H9 (cell line): ENCODE data around the gene CEMIP. TPM values are rescaled to one million over a fixed set of nuclear protein-coding genes. Genes with fewer than 3 reads are reported as not detected.

Experiments
- DNase-seq: peaks from one replicate; pipeline ENCODE4 v3.0.0-alpha.2; 2017
- H2AFZ ChIP-seq: one replicate; pipeline ENCODE4 v1.6.1; 2013; ENCODE audit warnings: mild to moderate bottlenecking, low read length, control low read depth, moderate library complexity
- H2AK5ac ChIP-seq: 2 replicates; pipeline ENCODE4 v1.6.1; 2013; ENCODE audit warnings: low read length, control low read depth, mixed read lengths; ENCODE audit not compliant: insufficient read length
- H2BK120ac ChIP-seq: one replicate; pipeline ENCODE4 v1.6.1; 2013; ENCODE audit warnings: low read depth, mild to moderate bottlenecking, low read length, control low read depth, inconsistent platforms; ENCODE audit not compliant: poor library complexity, severe bottlenecking
- H2BK12ac ChIP-seq: 2 replicates; pipeline ENCODE4 v1.6.1; 2013; ENCODE audit warnings: low read length, control low read depth, mixed read lengths, low read depth; ENCODE audit not compliant: insufficient read length
- H2BK15ac ChIP-seq: 2 replicates; pipeline ENCODE4 v1.6.1; 2013; ENCODE audit warnings: low read depth, low read length, control low read depth
- H2BK20ac ChIP-seq: one replicate; pipeline ENCODE4 v1.6.1; 2013; ENCODE audit warnings: low read depth, mild to moderate bottlenecking, low read length, control low read depth, inconsistent platforms; ENCODE audit not compliant: poor library complexity, severe bottlenecking
- H2BK5ac ChIP-seq: 2 replicates; pipeline ENCODE4 v1.6.1; 2013; ENCODE audit warnings: low read length, control low read depth, mixed read lengths; ENCODE audit not compliant: insufficient read length
- H3K14ac ChIP-seq: 2 replicates; pipeline ENCODE4 v1.6.1; 2013; ENCODE audit warnings: low read length, control low read depth; ENCODE audit not compliant: insufficient read depth
- H3K18ac ChIP-seq: 2 replicates; pipeline ENCODE4 v1.6.1; 2013; ENCODE audit warnings: low read depth, mild to moderate bottlenecking, mixed read lengths, low read length, control low read depth; ENCODE audit not compliant: insufficient read length
- H3K23ac ChIP-seq: 2 replicates; pipeline ENCODE4 v1.6.1; 2013; ENCODE audit warnings: low read length, control low read depth, mixed read lengths, low read depth; ENCODE audit not compliant: insufficient read length
- H3K23me2 ChIP-seq: 2 replicates; pipeline ENCODE4 v1.6.1; 2013; ENCODE audit warnings: low read depth, mild to moderate bottlenecking, mixed read lengths, low read length, control low read depth; ENCODE audit not compliant: insufficient read length, poor library complexity, severe bottlenecking
- H3K27ac ChIP-seq: 2 replicates; pipeline ENCODE4 v1.5.1; 2013; ENCODE audit warnings: low read length, control low read depth, mixed read lengths, low read depth; ENCODE audit not compliant: insufficient read length
- H3K27me3 ChIP-seq: 2 replicates; pipeline ENCODE4 v1.6.1; 2013; ENCODE audit warnings: low read length, control low read depth, inconsistent platforms; ENCODE audit not compliant: insufficient read depth
- H3K4ac ChIP-seq: 2 replicates; pipeline ENCODE4 v1.6.1; 2013; ENCODE audit warnings: low read depth, mild to moderate bottlenecking, control low read depth, inconsistent platforms, low read length, moderate library complexity
- H3K4me1 ChIP-seq: 2 replicates; pipeline ENCODE4 v1.6.1; 2013; ENCODE audit warnings: low read length, control low read depth, inconsistent platforms; ENCODE audit not compliant: insufficient read depth
- H3K4me2 ChIP-seq: 2 replicates; pipeline ENCODE4 v1.6.1; 2013; ENCODE audit warnings: low read length, control low read depth, mixed read lengths; ENCODE audit not compliant: insufficient read length, insufficient read depth
- H3K56ac ChIP-seq: 2 replicates; pipeline ENCODE4 v1.6.1; 2013; ENCODE audit warnings: low read depth, mild to moderate bottlenecking, mixed read lengths, low read length, control low read depth; ENCODE audit not compliant: insufficient read length
- H3K79me1 ChIP-seq: 2 replicates; pipeline ENCODE4 v1.6.1; 2013; ENCODE audit warnings: low read depth, mild to moderate bottlenecking, moderate library complexity, low read length, control low read depth, inconsistent platforms; ENCODE audit not compliant: insufficient read depth, poor library complexity, severe bottlenecking
- H3K79me2 ChIP-seq: 2 replicates; pipeline ENCODE4 v1.6.1; 2013; ENCODE audit warnings: low read length, control low read depth, inconsistent platforms; ENCODE audit not compliant: insufficient read depth
- H3K9ac ChIP-seq: 2 replicates; pipeline ENCODE4 v1.6.1; 2013; ENCODE audit warnings: low read length, control low read depth, mixed read lengths; ENCODE audit not compliant: insufficient read length; ENCODE audit errors: extremely low read depth
- H3K9me3 ChIP-seq: one replicate; pipeline ENCODE4 v1.6.1; 2013; ENCODE audit warnings: low read depth, low read length, inconsistent platforms; ENCODE audit not compliant: control insufficient read depth
- H3T11ph ChIP-seq: one replicate; pipeline ENCODE4 v1.6.1; 2013; ENCODE audit warnings: mild to moderate bottlenecking, low read length, control low read depth, inconsistent platforms
- H4K20me1 ChIP-seq: one replicate; pipeline ENCODE4 v1.6.1; 2013; ENCODE audit not compliant: control insufficient read depth, insufficient read length, insufficient read depth
- H4K5ac ChIP-seq: 2 replicates; pipeline ENCODE4 v1.6.1; 2013; ENCODE audit warnings: low read depth, mild to moderate bottlenecking, mixed read lengths, low read length, control low read depth; ENCODE audit not compliant: insufficient read length
- H4K8ac ChIP-seq: replicated peaks from 2 replicates; pipeline ENCODE4 v1.6.1; 2013; ENCODE audit warnings: low read length, control low read depth, mixed read lengths, low read depth; ENCODE audit not compliant: insufficient read length
- H4K91ac ChIP-seq: 2 replicates; pipeline ENCODE4 v1.6.1; 2013; ENCODE audit warnings: low read depth, mild to moderate bottlenecking, moderate library complexity, mixed read lengths, low read length, control low read depth; ENCODE audit not compliant: insufficient read length
- H3K27ac Mint-ChIP-seq, 3 experiments: 2 replicates in 2 of 3; 3 replicates in 1 of 3; pipeline ENCODE4 v1.8.0; 2020 to 2021; ENCODE audit warnings: mixed read lengths in 3 of 3, mild to moderate bottlenecking in 1 of 3, moderate library complexity in 1 of 3
- H3K27me3 Mint-ChIP-seq: 2 replicates; pipeline ENCODE4 v1.8.0; 2021; ENCODE audit warnings: low read depth, mild to moderate bottlenecking, moderate library complexity, mixed read lengths
- H3K36me3 Mint-ChIP-seq, 3 experiments: 2 replicates in 2 of 3; 3 replicates in 1 of 3; pipeline ENCODE4 v1.8.0; 2020 to 2021; ENCODE audit warnings: low read depth in 3 of 3, mixed read lengths in 3 of 3; ENCODE audit not compliant: insufficient read depth in 1 of 3
- H3K4me1 Mint-ChIP-seq, 2 experiments: 2 replicates each; pipeline ENCODE4 v1.8.0; 2020; ENCODE audit warnings: mixed read lengths in 2 of 2
- H3K4me3 Mint-ChIP-seq, 2 experiments: 2 replicates in 1 of 2; 3 replicates in 1 of 2; pipeline ENCODE4 v1.8.0; 2020 to 2021; ENCODE audit warnings: mild to moderate bottlenecking in 2 of 2, mixed read lengths in 2 of 2, moderate library complexity in 1 of 2
- H3K9me3 Mint-ChIP-seq, 2 experiments: 2 replicates in 1 of 2; 3 replicates in 1 of 2; pipeline ENCODE4 v1.8.0; 2020; ENCODE audit warnings: mild to moderate bottlenecking in 2 of 2, mixed read lengths in 2 of 2, moderate library complexity in 1 of 2
- CTCF ChIP-seq: fragments of 200-600 bp; sonication (generic); conservative IDR thresholded peaks from 3 replicates; pipeline ENCODE4 v1.8.0; 2021; ENCODE audit warnings: antibody characterized with exemption, mild to moderate bottlenecking
- WGBS: extraction: QIAGEN DNeasy Blood & Tissue Kit; methylation state at CpG from one replicate; pipeline ENCODE4 v1.1.7; 2013; ENCODE audit warnings: missing lambda C conversion rate, low lambda C conversion rate, mixed read lengths; ENCODE audit not compliant: insufficient read length; ENCODE audit errors: extremely low coverage; 5-methylcytosine and 5-hydroxymethylcytosine counted together
- total RNA-seq: library from RNA; stranded (reverse); gene quantifications from 2 replicates; pipeline ENCODE4 v1.2.1, GENCODE V29; 2021

Gene CEMIP
- total RNA-seq, 1 experiment from 2014 or later = 0.09 TPM

- H3K4me1 Mint-ChIP-seq = peaks cover 8 to 16% of the 10 kb centered on the region in 2 experiments
- H3K4me2 ChIP-seq = no peak overlapping the region
- no CpG with 5 or more reads among the region's 13 CpGs for WGBS
- no peak overlapping the region for H2AFZ ChIP-seq
- no peak overlapping the region for H2BK20ac ChIP-seq
- H2AK5ac ChIP-seq = no peak overlapping the region
- no peaks in the 10 kb centered on the region for H3K27me3 Mint-ChIP-seq
- no peaks in the 10 kb centered on the region for H3K27me3 ChIP-seq
- no peak for DNase-seq
- H3K27ac Mint-ChIP-seq = no peak overlapping the region
- H3K4me1 ChIP-seq = no peaks in the 10 kb centered on the region
- H4K91ac ChIP-seq = no peak overlapping the region
- H3K9ac ChIP-seq = no peak overlapping the region
- no peak overlapping the region for H3K4me3 Mint-ChIP-seq
- TF ChIP-seq CTCF = no peak
- no peak overlapping the region for H2BK12ac ChIP-seq
- H3K18ac ChIP-seq = no peak overlapping the region
- H2BK5ac ChIP-seq = no peak overlapping the region
- no peak overlapping the region for H3K23ac ChIP-seq
- no peaks in the 10 kb centered on the region for H4K20me1 ChIP-seq
- H3K9me3 ChIP-seq = no peaks in the 10 kb centered on the region
- H4K5ac ChIP-seq = no peak overlapping the region
- H3K14ac ChIP-seq = no peak overlapping the region; the same call in 1 of the 2 replicates
- no peak overlapping the region for H2BK15ac ChIP-seq
- H4K8ac ChIP-seq = no peak overlapping the region
- H3K56ac ChIP-seq = no peak overlapping the region
- H3T11ph ChIP-seq = no peak overlapping the region
- H3K36me3 Mint-ChIP-seq = peaks cover 28 to 54% (median 40%) of the 10 kb centered on the region in 3 experiments
- no peaks in the 10 kb centered on the region for H3K23me2 ChIP-seq
- H2BK120ac ChIP-seq = no peak overlapping the region
- no peak overlapping the region for H3K4ac ChIP-seq
- H3K9me3 Mint-ChIP-seq = no peaks in the 10 kb centered on the region
- no peaks in the 10 kb centered on the region for H3K79me2 ChIP-seq
- H3K79me1 ChIP-seq = no peaks in the 10 kb centered on the region
- no peak overlapping the region for H3K27ac ChIP-seq
Observed at GRCh38 chr15:80948651-80949292, 169.6 kb downstream of the CEMIP start.
